IMR-90 (cell line): Measurements from ENCODE around the gene FBP1. TPM values are rescaled to one million over a fixed set of nuclear protein-coding genes. Genes with fewer than 3 reads are reported as not detected.

Experiments
- ATAC-seq: fragments of 200-7000 bp; cut with Tn5 transposase; 2 replicates; pipeline ENCODE4 v1.9.1; 2020; ENCODE audit warnings: low read depth, mild to moderate bottlenecking, moderate library complexity
- BruUV-seq: library from RNA; stranded (reverse); fragments of 400-500 nt; replicated peaks from 2 replicates; lab custom pipeline; 2021; lab: Mats Ljungman, UMichigan
- CTCF ChIA-PET: fragments of 300-600 bp; formaldehyde crosslinking; extraction: SDS; loops from one replicate; lab custom pipeline; 2021; ENCODE audit warnings: antibody characterized with exemption; lab: Yijun Ruan, JAX
- POLR2A ChIA-PET: fragments of 300-600 bp; sonication (Branson Sonifier 250); formaldehyde crosslinking; loops from one replicate; lab custom pipeline; 2022; ENCODE audit warnings: antibody characterized with exemption; ENCODE audit not compliant: unreplicated experiment; lab: Charles Lee
- DNase-seq: peaks from one replicate; pipeline ENCODE4 v3.0.0; 2013
- H2AFZ ChIP-seq: replicated peaks from 2 replicates; pipeline ENCODE3; 2013; ENCODE audit warnings: low read length, mild to moderate bottlenecking; ENCODE audit not compliant: poor library complexity
- H2AK5ac ChIP-seq: 2 replicates; pipeline ENCODE4 v1.6.1; 2013; ENCODE audit warnings: low read depth, low read length, inconsistent platforms
- H2AK9ac ChIP-seq: replicated peaks from 2 replicates; pipeline ENCODE3; 2013; ENCODE audit warnings: mild to moderate bottlenecking, low read depth, low read length, moderate library complexity; ENCODE audit not compliant: poor library complexity
- H2BK120ac ChIP-seq: 2 replicates; pipeline ENCODE4 v1.6.1; 2013; ENCODE audit warnings: low read depth, low read length, inconsistent platforms
- H2BK15ac ChIP-seq: 3 replicates; pipeline ENCODE4 v1.6.1; 2013; ENCODE audit warnings: low read depth, low read length, inconsistent platforms
- H2BK20ac ChIP-seq: 2 replicates; pipeline ENCODE4 v1.6.1; 2013; ENCODE audit warnings: low read depth, mild to moderate bottlenecking, inconsistent platforms, low read length, moderate library complexity
- H2BK5ac ChIP-seq: 2 replicates; pipeline ENCODE4 v1.6.1; 2013; ENCODE audit warnings: mild to moderate bottlenecking, low read depth, low read length, inconsistent platforms; ENCODE audit not compliant: poor library complexity, severe bottlenecking
- H3K14ac ChIP-seq: replicated peaks from 2 replicates; pipeline ENCODE4 v1.6.1; 2013; ENCODE audit warnings: low read depth, low read length, inconsistent platforms
- H3K18ac ChIP-seq: 2 replicates; pipeline ENCODE4 v1.6.1; 2013; ENCODE audit warnings: low read depth, low read length, control low read depth
- H3K23ac ChIP-seq: 2 replicates; pipeline ENCODE4 v1.6.1; 2013; ENCODE audit warnings: low read depth, low read length, inconsistent platforms
- H3K27ac ChIP-seq: 2 replicates; pipeline ENCODE4 v1.5.1; 2013; ENCODE audit warnings: mild to moderate bottlenecking, control low read depth, low read length; ENCODE audit not compliant: insufficient read depth
- H3K27me3 ChIP-seq: 2 replicates; pipeline ENCODE4 v1.6.1; 2013; ENCODE audit warnings: low read length; ENCODE audit not compliant: control insufficient read depth, insufficient read depth
- H3K36me3 ChIP-seq: 2 replicates; pipeline ENCODE4 v1.6.1; 2013; ENCODE audit warnings: low read length, mixed read lengths; ENCODE audit not compliant: control insufficient read depth, insufficient read depth
- H3K4ac ChIP-seq: 2 replicates; pipeline ENCODE4 v1.6.1; 2013; ENCODE audit warnings: low read depth, low read length, inconsistent platforms
- H3K4me1 ChIP-seq: 2 replicates; pipeline ENCODE4 v1.6.1; 2013; ENCODE audit warnings: low read length, mixed read lengths; ENCODE audit not compliant: control insufficient read depth, insufficient read depth
- H3K4me2 ChIP-seq: 2 replicates; pipeline ENCODE4 v1.6.1; 2013; ENCODE audit warnings: low read depth, mild to moderate bottlenecking, control low read depth, low read length, moderate library complexity
- H3K4me3 ChIP-seq: 2 replicates; pipeline ENCODE4 v1.5.1; 2013; ENCODE audit warnings: low read depth, mild to moderate bottlenecking, control low read depth, low read length, moderate library complexity; ENCODE audit not compliant: insufficient read depth
- H3K56ac ChIP-seq: 2 replicates; pipeline ENCODE4 v1.6.1; 2013; ENCODE audit warnings: low read length, inconsistent platforms; ENCODE audit not compliant: insufficient read depth; ENCODE audit errors: extremely low read depth
- H3K79me1 ChIP-seq, 2 experiments: 2 replicates each; pipeline ENCODE4 v1.6.1; 2013; ENCODE audit warnings: low read length in 2 of 2, inconsistent platforms in 1 of 2, low read depth in 1 of 2
- H3K9ac ChIP-seq: 2 replicates; pipeline ENCODE4 v1.6.1; 2013; ENCODE audit warnings: low read depth, low read length, control low read depth
- H3K9me1 ChIP-seq: 2 replicates; pipeline ENCODE4 v1.6.1; 2013; ENCODE audit warnings: low read length, inconsistent platforms; ENCODE audit not compliant: insufficient read depth
- H3K9me3 ChIP-seq: 2 replicates; pipeline ENCODE4 v1.6.1; 2013; ENCODE audit warnings: low read length; ENCODE audit not compliant: control insufficient read depth, insufficient read depth
- H4K20me1 ChIP-seq: 2 replicates; pipeline ENCODE4 v1.6.1; 2013; ENCODE audit warnings: low read length, inconsistent platforms; ENCODE audit not compliant: insufficient read depth
- H4K5ac ChIP-seq: 2 replicates; pipeline ENCODE4 v1.6.1; 2013; ENCODE audit warnings: mild to moderate bottlenecking, low read depth, low read length, control low read depth
- H4K8ac ChIP-seq, 2 experiments: 2 replicates each; pipeline ENCODE4 v1.6.1; 2013; ENCODE audit warnings: low read depth in 2 of 2, low read length in 2 of 2, control low read depth in 1 of 2, inconsistent platforms in 1 of 2
- H4K91ac ChIP-seq: 2 replicates; pipeline ENCODE4 v1.6.1; 2013; ENCODE audit warnings: low read depth, low read length, inconsistent platforms; ENCODE audit not compliant: insufficient read depth
- BHLHE40 ChIP-seq: fragments of 150-350 bp; IDR thresholded peaks from 2 replicates; pipeline ENCODE4 v1.6.1; 2016; ENCODE audit warnings: mild to moderate bottlenecking, low read depth, low read length
- FOS ChIP-seq: fragments of 150-350 bp; IDR thresholded peaks from 2 replicates; pipeline ENCODE4 v1.6.1; 2016; ENCODE audit warnings: low read depth, low read length
- MAFK ChIP-seq: IDR thresholded peaks from 2 replicates; pipeline ENCODE4 v1.6.1; 2012; ENCODE audit warnings: low read depth, low read length, improper control_type of control experiment
- MXI1 ChIP-seq: IDR thresholded peaks from 2 replicates; pipeline ENCODE4 v1.6.1; 2012; ENCODE audit warnings: low read depth, mild to moderate bottlenecking, low read length, moderate library complexity, borderline replicate concordance
- NFE2L2 ChIP-seq: fragments of 150-350 bp; IDR thresholded peaks from 2 replicates; pipeline ENCODE4 v1.6.1; 2016; ENCODE audit warnings: low read depth, mild to moderate bottlenecking, low read length
- RFX5 ChIP-seq: IDR thresholded peaks from 2 replicates; pipeline ENCODE4 v1.8.0; 2012; ENCODE audit warnings: low read depth, mild to moderate bottlenecking, low read length, moderate library complexity
- SMC3 ChIP-seq: fragments of 150-350 bp; IDR thresholded peaks from 2 replicates; pipeline ENCODE4 v1.6.1; 2016; ENCODE audit warnings: low read depth, mild to moderate bottlenecking, antibody characterized with exemption, low read length, moderate library complexity
- USF2 ChIP-seq: fragments of 150-350 bp; IDR thresholded peaks from 2 replicates; pipeline ENCODE4 v1.6.1; 2017; ENCODE audit warnings: mild to moderate bottlenecking, antibody characterized with exemption, low read length, low read depth
- WGBS, 2 experiments: methylation state at CpG; one replicate each; pipeline versions ENCODE4 v1.1.5 to v1.1.7; 2013; ENCODE audit warnings: missing lambda C conversion rate in 2 of 2; ENCODE audit not compliant: insufficient read length in 1 of 2; ENCODE audit errors: extremely low coverage in 2 of 2; 5-methylcytosine and 5-hydroxymethylcytosine counted together
- dilution Hi-C: fragments of 300-500 bp; cut with HindIII; formaldehyde crosslinking; loops from one replicate; pipeline ENCODE4 v1.14.3; 2018; ENCODE audit warnings: low sequenced_read_pairs; ENCODE audit not compliant: unreplicated experiment
- in situ Hi-C: fragments of 300-500 bp; cut with MboI; formaldehyde crosslinking; loops from 3 replicates; pipeline ENCODE4 v1.14.3; 2019; ENCODE audit warnings: low sequenced_read_pairs, inconsistent platforms, mixed read lengths
- intact Hi-C: fragments of 100-400 bp; cut with micrococcal nuclease; formaldehyde crosslinking; loops from 2 replicates; pipeline ENCODE4 v1.10.0; 2022
- polyA plus RNA-seq, 3 experiments: library from polyadenylated mRNA; depleted of rRNA; stranded (reverse); fragments of >200 nt; gene quantifications; 2 replicates each; pipeline ENCODE4 v1.2.3, GENCODE V29; 2012; ENCODE audit warnings: low replicate concordance in 1 of 3
- total RNA-seq: library from RNA; depleted of rRNA; stranded (reverse); fragments of >200 nt; gene quantifications from 2 replicates; pipeline ENCODE4 v1.2.3, GENCODE V29; 2012

The FBP1 gene
- total and polyA plus RNA-seq, 2 of the 4 experiments (the other 2 are of a cell fraction), result not detected

GRCh38 chr9:94663640-94664039 lies 24.3 kb upstream of the FBP1 start:
- H2AK9ac ChIP-seq, result no peak overlapping the region
- H2AFZ ChIP-seq, result no peak overlapping the region
- no peak overlapping the region for H2BK15ac ChIP-seq
- H3K23ac ChIP-seq, result no peak overlapping the region
- H3K4ac ChIP-seq, result no peak overlapping the region
- no peak overlapping the region for H3K4me2 ChIP-seq
- H3K27me3 ChIP-seq, result peaks cover 19% of the 10 kb centered on the region
- no peak overlapping the region for H2BK20ac ChIP-seq
- in situ Hi-C loops (loop anchor here (10.0 kb wide), 1 partner anchor 1551 kb away; no protein-coding TSS in a partner anchor), intact Hi-C loops (loop anchor here (10.0 kb wide), 1 partner anchor 601 kb away; no protein-coding TSS in a partner anchor), dilution Hi-C loops (no loop called here)
- no peaks in the 10 kb centered on the region for H3K9me1 ChIP-seq
- no peak overlapping the region for H4K91ac ChIP-seq
- H2BK5ac ChIP-seq, result no peak overlapping the region
- H3K4me3 ChIP-seq, result no peak overlapping the region
- POLR2A ChIA-PET, result no interaction called here
- no peak overlapping the region for H3K27ac ChIP-seq
- H3K9me3 ChIP-seq, result no peaks in the 10 kb centered on the region
- H4K5ac ChIP-seq, result no peak overlapping the region
- H3K18ac ChIP-seq, result no peak overlapping the region
- H3K56ac ChIP-seq, result no peak overlapping the region
- BruUV-seq, result no TSS peak
- no peaks in the 10 kb centered on the region for H3K36me3 ChIP-seq
- no peak overlapping the region for H2BK120ac ChIP-seq
- no peaks in the 10 kb centered on the region for H3K79me1 ChIP-seq
- CTCF ChIA-PET, result no interaction called here
- DNase-seq (no peak), ATAC-seq (no peak)
- TF ChIP-seq SMC3, result no peak
- no peak for TF ChIP-seq MXI1
- no peak for TF ChIP-seq FOS
- TF ChIP-seq BHLHE40, result no peak
- TF ChIP-seq MAFK, result no peak
- no peak for TF ChIP-seq RFX5
- TF ChIP-seq NFE2L2, result no peak
- TF ChIP-seq USF2, result no peak
- no peaks in the 10 kb centered on the region for H4K20me1 ChIP-seq
- H2AK5ac ChIP-seq, result no peak overlapping the region
- H3K9ac ChIP-seq, result no peak overlapping the region
- H4K8ac ChIP-seq, result no peak overlapping the region
- H3K14ac ChIP-seq, result no peak overlapping the region
- WGBS, 2 experiments, result 83% methylated on average over 1 of the region's 3 CpGs; no CpG with 5 or more reads in 1 of the 2 experiments
- H3K4me1 ChIP-seq, result no peaks in the 10 kb centered on the region
